ENCODE results near the gene TMEM50A. TPM values are rescaled to one million over a fixed set of nuclear protein-coding genes. Genes with fewer than 3 reads are reported as not detected.
"Not testable (repeated sequence)": the region's sequence is repeated elsewhere in the genome, so short reads cannot be mapped to it uniquely, and the experiment has no call there.

The TMEM50A gene
- total RNA-seq, 2 donors from 2014 or later = 131 to 136 TPM

DNA sequence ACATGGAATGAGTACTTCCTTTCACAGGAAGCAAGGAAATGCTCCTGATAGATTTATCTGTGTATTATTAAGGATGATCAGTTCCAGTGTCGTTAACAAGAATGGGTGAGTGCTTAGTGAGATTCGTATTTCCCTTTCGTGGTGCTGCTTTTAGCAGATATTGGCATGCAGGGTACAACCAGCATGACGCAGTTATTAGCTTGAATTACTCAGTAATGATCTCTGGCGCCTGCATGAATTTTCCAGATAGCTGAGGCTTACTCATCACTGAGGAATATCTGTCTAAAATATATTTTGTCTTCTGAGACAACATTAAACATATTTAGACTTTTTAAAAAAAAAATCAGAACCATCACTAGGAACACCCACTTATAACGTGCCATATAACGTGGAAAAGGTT, 33.6 kb downstream of the TMEM50A start:
- not testable (repeated sequence) for H3K27me3 Mint-ChIP-seq (ENCODE audit: low read depth); DNase-seq; H3K27ac Mint-ChIP-seq; H3K36me3 Mint-ChIP-seq (ENCODE audit: insufficient read depth in 2 of 2); H3K4me1 Mint-ChIP-seq (ENCODE audit: low read depth); H3K9me3 Mint-ChIP-seq; ATAC-seq (replicated peaks in 1 of 2); H3K4me3 Mint-ChIP-seq

DNA sequence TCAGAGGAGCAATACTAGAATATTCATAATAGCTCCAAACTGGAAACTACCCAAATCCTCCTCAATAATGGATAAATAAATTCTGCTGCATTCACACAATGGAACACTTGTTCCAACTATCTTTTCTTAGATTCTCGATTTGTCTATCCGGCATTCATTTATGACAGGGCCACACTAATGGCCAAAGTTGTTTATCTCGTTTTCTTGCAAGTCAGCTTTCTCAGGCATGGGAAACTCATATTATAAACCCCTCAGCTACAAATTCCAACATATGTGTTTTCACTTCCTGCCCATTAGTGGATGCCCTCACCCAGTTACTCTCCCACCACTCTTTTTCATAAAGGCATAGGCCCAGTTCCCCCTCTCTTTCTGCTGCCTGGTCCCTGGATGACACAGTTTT, 40.2 kb downstream of the TMEM50A start:
- not testable (repeated sequence) for H3K4me1 Mint-ChIP-seq (ENCODE audit: low read depth); H3K27me3 Mint-ChIP-seq (ENCODE audit: low read depth); ATAC-seq (replicated peaks in 1 of 2); H3K9me3 Mint-ChIP-seq; H3K27ac Mint-ChIP-seq; H3K36me3 Mint-ChIP-seq (ENCODE audit: insufficient read depth in 2 of 2); DNase-seq; H3K4me3 Mint-ChIP-seq

DNA sequence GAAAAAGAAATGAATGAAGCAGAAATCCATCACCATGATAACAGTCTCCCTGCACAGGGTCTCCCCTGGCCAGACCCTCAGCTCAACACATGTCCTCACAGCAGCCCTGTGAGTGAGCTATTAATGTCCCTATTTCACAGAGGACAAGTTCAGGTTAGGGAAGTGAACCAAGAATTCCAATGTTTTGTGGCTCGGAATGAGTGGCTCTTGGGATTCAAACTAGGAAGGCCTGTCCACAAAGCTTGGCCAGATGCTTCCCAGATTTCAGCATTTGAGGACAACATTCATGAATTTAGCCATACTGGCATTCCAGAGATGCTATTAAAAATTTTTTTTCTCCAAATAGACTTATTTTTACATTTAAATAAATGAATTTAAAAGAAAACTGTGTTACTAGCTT, 44.4 kb downstream of the TMEM50A start:
- not testable (repeated sequence) for DNase-seq; H3K9me3 Mint-ChIP-seq; H3K4me1 Mint-ChIP-seq (ENCODE audit: low read depth); ATAC-seq (replicated peaks in 1 of 2); H3K27me3 Mint-ChIP-seq (ENCODE audit: low read depth); H3K36me3 Mint-ChIP-seq (ENCODE audit: insufficient read depth in 2 of 2); H3K27ac Mint-ChIP-seq; H3K4me3 Mint-ChIP-seq

DNA sequence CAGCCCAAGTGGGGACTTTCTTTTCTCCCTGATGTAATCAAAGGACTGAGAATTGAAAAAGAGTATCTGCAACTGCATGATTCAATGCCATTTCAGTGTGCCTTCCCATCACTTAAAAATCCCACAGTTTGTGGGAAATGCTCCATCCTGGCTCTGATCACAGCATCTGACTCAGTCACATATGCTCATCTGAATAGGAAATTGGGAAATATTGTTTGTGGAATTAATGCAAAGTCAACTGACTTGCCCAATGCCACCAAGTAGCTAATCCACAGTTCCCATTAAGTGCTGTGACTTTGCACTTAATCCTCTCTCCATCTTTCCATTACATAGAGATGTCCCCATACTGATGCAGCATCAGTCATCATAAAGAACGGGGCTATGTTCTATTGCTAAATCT, 45.0 kb downstream of the TMEM50A start:
- not testable (repeated sequence) for H3K9me3 Mint-ChIP-seq; H3K27me3 Mint-ChIP-seq (ENCODE audit: low read depth); H3K4me1 Mint-ChIP-seq (ENCODE audit: low read depth); ATAC-seq (replicated peaks in 1 of 2); H3K36me3 Mint-ChIP-seq (ENCODE audit: insufficient read depth in 2 of 2); DNase-seq; H3K27ac Mint-ChIP-seq; H3K4me3 Mint-ChIP-seq

DNA sequence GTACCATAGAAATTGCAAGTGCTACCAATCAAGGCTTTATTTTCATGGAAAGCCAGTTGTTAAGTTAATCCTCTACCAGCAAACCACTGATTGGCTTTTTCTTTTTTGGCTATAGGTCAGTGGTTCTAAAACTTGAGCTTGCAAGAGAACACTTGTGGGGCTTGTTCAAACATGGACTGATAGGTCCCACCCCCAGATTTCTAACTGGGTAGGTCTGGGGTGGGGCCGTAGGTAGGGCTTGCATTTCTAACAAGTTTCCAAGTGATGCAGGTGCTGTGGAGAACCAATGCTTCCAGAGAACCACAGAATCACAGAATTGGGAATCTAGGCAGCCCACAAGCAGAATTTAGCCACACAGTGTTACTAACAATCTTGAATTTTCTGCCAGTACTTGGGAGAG, 45.7 kb downstream of the TMEM50A start:
- H3K27ac Mint-ChIP-seq; H3K4me3 Mint-ChIP-seq; ATAC-seq (replicated peaks in 1 of 2); H3K36me3 Mint-ChIP-seq (ENCODE audit: insufficient read depth in 2 of 2); H3K9me3 Mint-ChIP-seq; DNase-seq; H3K4me1 Mint-ChIP-seq (ENCODE audit: low read depth); H3K27me3 Mint-ChIP-seq (ENCODE audit: low read depth): not testable (repeated sequence)

DNA sequence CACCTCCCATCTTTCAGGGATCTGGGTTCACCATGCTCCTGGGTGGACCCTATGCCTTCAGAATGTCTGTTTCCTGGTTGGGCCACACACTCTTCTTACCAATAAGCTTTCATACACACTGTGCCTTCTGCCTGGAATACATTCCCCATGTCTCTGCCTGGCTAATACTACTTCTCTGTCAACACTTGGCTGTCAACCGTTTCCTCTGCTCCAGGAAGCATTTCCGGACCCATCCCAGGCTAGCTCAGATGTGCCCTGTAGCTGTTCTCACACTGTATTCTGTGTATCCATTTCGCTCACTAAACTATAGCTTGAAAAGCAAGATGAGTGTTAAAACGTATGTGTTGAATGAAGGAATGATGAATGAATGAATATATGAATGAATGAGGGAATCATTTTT, 49.0 kb downstream of the TMEM50A start:
- not testable (repeated sequence) for ATAC-seq (replicated peaks in 1 of 2); DNase-seq; H3K4me3 Mint-ChIP-seq; H3K27ac Mint-ChIP-seq; H3K4me1 Mint-ChIP-seq (ENCODE audit: low read depth); H3K27me3 Mint-ChIP-seq (ENCODE audit: low read depth); H3K36me3 Mint-ChIP-seq (ENCODE audit: insufficient read depth in 2 of 2); H3K9me3 Mint-ChIP-seq

DNA sequence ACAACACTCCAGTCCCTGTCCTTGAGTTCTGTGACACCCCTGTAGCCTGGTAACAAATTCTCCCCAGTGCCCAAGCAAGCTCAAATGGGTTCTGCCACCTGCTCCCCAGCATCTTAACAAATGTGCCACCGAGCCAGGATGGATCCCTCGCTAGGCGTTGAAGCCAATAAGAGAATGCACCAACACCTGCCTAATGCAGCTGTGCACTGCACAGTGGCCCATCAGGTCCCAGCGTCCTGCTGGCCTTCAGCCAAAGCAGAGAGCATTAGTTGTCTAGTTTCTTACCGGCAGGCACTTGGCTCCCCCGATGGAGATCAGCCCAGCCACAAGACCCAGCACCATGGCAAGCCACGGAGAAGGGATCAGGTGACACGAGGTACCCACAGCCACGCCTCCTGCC, 50.6 kb downstream of the TMEM50A start:
- not testable (repeated sequence) for H3K9me3 Mint-ChIP-seq; H3K4me1 Mint-ChIP-seq (ENCODE audit: low read depth); DNase-seq; H3K27ac Mint-ChIP-seq; H3K27me3 Mint-ChIP-seq (ENCODE audit: low read depth); H3K4me3 Mint-ChIP-seq; ATAC-seq (replicated peaks in 1 of 2); H3K36me3 Mint-ChIP-seq (ENCODE audit: insufficient read depth in 2 of 2)

DNA sequence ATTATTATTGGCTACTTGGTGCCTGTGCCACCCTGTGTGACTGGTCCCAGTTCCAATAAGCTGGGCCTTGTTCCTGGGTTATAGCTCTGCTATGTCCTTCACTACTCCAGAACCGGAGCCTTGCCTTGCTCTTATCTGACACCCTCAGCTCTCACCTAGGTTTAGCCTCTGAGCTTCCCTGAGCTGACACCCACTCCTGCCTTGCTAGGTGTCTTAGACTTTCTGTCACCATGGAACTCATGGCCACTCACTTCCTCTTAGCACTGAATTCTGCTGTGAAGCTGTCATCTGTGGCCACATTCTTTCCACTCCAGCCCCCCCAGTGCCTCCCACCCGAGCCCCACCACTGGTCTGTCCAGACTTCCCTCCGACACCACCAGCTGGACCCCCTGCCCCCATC, 51.6 kb downstream of the TMEM50A start:
- H3K4me1 Mint-ChIP-seq (ENCODE audit: low read depth); H3K27ac Mint-ChIP-seq; H3K27me3 Mint-ChIP-seq (ENCODE audit: low read depth); ATAC-seq (replicated peaks in 1 of 2); H3K36me3 Mint-ChIP-seq (ENCODE audit: insufficient read depth in 2 of 2); H3K4me3 Mint-ChIP-seq; DNase-seq; H3K9me3 Mint-ChIP-seq: not testable (repeated sequence)

DNA sequence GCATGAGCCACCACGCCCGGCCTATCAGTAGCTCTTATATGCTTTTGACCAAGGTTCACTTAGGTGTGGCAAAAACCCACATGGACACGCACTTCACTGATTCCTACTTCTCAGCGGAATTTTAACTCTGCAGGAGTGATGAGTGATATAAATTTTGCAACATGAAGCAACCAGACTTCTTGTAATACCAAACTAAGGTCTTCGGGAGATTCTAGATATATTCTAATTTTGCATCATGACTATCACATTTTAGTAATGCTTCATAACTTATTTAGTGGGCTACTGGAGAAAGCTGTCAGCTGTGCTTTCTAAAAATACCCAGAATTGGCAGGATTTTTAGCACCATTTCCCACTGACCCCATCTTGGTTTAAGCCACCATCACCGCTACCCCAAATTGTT, 54.7 kb downstream of the TMEM50A start:
- no peak overlapping the region for H3K27ac Mint-ChIP-seq

DNA sequence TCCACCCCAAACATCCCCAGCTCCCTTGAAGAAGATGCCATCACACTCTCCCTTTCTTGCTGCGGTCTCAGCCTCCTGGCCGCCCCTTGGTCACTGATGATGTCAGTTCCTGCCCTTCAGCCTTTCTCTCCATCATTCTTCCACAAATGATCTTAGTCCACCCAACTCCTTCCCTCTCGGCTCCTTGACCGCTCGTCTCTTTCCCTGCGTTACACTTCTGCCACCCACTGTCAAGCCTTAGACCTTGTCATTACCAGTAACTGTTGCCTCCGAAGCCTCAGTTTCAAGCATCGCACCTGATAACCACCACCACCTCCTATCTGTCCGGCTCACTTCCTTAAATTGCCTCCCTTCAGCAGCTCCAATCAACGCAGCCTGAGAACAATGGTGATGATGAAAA, 59.4 kb downstream of the TMEM50A start:
- not testable (repeated sequence) for H3K27ac Mint-ChIP-seq; ATAC-seq (replicated peaks in 1 of 2); H3K36me3 Mint-ChIP-seq (ENCODE audit: insufficient read depth in 2 of 2); H3K27me3 Mint-ChIP-seq (ENCODE audit: low read depth); H3K4me1 Mint-ChIP-seq (ENCODE audit: low read depth); H3K9me3 Mint-ChIP-seq; H3K4me3 Mint-ChIP-seq; DNase-seq

More for the DNA sequence above, 54.7 kb downstream of the TMEM50A start:
- Mint-ChIP-seq H3K9me3 (no peaks in the 10 kb centered on the region), H3K4me1 (ENCODE audit: low read depth) (no peaks in the 10 kb centered on the region), H3K4me3 (no peak overlapping the region), H3K27me3 (ENCODE audit: low read depth) (no peaks in the 10 kb centered on the region), H3K36me3 (ENCODE audit: insufficient read depth in 2 of 2) (no peaks in the 10 kb centered on the region)
- no peak for DNase-seq
- ATAC-seq (replicated peaks in 1 of 2) = no peak

DNA sequence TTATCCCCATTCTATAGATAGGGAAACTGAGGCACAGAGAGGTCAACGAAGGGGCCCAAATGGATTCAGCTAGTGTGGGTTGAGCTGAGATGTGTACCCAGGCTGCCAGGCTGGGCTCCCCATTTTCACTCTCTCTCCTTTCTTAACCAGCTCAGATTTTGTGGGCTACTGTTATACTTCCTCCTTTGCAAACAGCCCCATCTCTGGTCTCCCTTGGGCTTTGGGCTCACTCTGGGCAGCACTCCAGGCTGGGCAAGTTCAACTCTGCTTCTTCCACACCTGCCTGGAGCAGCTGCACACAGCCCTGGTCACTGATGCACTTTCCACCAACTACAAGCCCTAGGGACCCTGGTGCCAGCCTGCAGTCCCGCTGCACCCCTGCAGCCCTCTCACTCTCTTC, 59.9 kb downstream of the TMEM50A start:
- ATAC-seq (replicated peaks in 1 of 2); H3K4me3 Mint-ChIP-seq; DNase-seq; H3K9me3 Mint-ChIP-seq; H3K4me1 Mint-ChIP-seq (ENCODE audit: low read depth); H3K36me3 Mint-ChIP-seq (ENCODE audit: insufficient read depth in 2 of 2); H3K27me3 Mint-ChIP-seq (ENCODE audit: low read depth); H3K27ac Mint-ChIP-seq: not testable (repeated sequence)

DNA sequence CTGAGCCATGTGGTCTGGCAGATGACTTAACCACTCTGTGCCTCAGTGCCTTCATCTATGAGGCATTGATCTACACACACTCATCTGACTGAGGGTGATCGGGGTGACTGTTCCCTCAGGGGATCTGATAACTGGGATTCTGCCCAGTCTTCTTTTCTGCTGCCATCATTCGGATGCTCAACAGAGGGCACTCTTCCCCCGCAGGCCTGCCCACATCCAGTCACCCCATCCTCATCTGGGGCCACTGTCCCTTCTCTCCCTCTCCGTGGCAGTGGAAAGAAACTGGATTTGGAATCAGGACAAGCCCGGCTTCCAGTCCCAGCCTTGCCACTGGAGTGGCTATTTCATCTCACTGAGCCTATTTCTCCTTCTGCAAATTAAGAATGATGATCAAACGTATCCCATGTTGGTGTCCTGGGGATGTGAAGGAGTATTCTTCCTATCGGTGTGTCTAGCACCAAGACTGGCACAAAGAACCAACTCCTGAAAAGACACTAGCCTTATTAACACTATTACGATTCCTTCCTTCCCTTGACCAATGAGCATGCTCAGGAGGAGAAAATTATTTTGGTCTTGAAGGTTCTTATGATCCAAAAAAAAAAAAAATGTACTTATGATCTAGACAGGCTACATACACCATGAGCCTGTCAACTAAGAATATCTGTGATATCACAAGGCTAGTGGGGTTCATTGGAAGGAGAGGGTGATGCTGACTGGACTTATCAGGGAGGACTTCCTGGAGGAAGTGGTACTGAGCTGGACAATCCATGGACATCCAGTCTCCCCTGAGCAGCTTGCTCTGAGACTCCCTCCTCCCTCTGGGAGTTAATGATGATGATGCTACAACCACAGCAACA, 65.0 kb downstream of the TMEM50A start:
- H3K27ac Mint-ChIP-seq = not testable (repeated sequence)

DNA sequence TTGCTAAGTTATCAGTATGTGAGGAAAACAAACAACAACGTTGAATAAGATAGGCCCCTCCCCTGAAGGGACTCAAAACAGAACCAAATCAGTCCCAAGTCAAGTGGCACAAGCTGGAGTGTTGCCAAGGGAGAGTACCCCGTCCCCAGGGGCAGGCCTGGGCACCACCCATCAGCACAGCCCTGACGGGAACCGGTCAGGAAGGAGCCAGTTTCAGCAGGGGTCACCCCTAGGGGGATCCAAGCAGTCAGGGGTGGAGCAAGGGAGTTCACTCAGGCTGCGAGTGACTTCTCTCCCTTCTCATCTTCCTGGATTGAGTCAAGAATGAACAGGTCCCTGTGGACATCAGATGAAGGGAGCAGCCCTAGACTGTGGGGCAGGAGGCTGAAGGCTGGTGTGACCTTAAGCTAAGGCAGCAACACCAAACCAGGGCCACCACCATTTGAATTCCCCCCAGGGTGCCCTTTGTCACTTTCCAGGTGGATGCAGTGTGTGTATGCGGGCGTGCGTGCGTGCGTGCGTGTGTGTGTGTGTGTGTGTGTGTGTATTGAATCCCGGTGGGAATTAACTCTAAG, 67.7 kb downstream of the TMEM50A start:
- not testable (repeated sequence) for H3K27ac Mint-ChIP-seq; DNase-seq; H3K4me3 Mint-ChIP-seq; H3K4me1 Mint-ChIP-seq (ENCODE audit: low read depth); H3K36me3 Mint-ChIP-seq (ENCODE audit: insufficient read depth in 2 of 2); H3K27me3 Mint-ChIP-seq (ENCODE audit: low read depth); H3K9me3 Mint-ChIP-seq
- peak in 1 of 2 donors; percentile 32 for ATAC-seq (replicated peaks in 1 of 2)

More for the DNA sequence above, 65.0 kb downstream of the TMEM50A start:
- not testable (repeated sequence) for H3K9me3 Mint-ChIP-seq; H3K4me3 Mint-ChIP-seq; H3K27me3 Mint-ChIP-seq (ENCODE audit: low read depth); H3K36me3 Mint-ChIP-seq (ENCODE audit: insufficient read depth in 2 of 2); H3K4me1 Mint-ChIP-seq (ENCODE audit: low read depth)
- DNase-seq (peak in 1 of 2 donors; percentile 20), ATAC-seq (replicated peaks in 1 of 2) (peak; percentile 77 to 81)

All from activated T-cell treated with anti-CD3 and anti-CD28 coated beads, Interleukin-2, amount 50 U/mL, for 72 hours (primary cell).